ENCODE measurements around the gene KCNK1. TPM values are rescaled to one million over a fixed set of nuclear protein-coding genes. Genes with fewer than 3 reads are reported as not detected.

The KCNK1 gene
- polyA plus RNA-seq, 1 donor (not counting 4 experiments of a cell fraction or from before 2014, with no cell fraction given): 17.5 TPM

DNA sequence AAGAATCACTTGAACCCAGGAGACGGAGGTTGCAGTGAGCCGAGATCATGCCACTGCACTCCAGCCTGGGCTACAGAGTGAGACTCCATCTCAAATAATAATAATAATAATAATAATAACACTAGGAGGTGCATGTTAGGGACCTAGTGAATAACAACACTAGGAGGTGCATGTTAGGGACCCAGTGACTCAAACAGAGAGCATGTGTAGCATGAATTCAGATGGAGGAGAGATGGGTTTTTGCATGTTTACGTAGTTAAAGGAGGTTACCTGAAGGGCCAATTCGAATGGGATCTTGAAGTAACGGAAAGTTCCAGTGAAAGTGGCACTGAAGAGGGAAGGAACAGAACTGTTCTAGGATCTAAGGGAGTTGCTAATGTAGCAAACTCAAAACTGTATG lies 7.1 kb upstream of the KCNK1 start:
- FAIRE-seq: no peak
- Histone ChIP-seq H3K79me2 (ENCODE audit: control insufficient read depth, insufficient read depth, low read length) (no peaks in the 10 kb centered on the region), H3K4me2 (ENCODE audit: control insufficient read depth, extremely low read depth, insufficient read depth, low read depth, low read length) (no peak overlapping the region), H3K27ac (ENCODE audit: control insufficient read depth, insufficient read depth, low read length) (no peak overlapping the region), H3K4me3 (ENCODE audit: control insufficient read depth in 2 of 3, extremely low read depth in 1 of 3, insufficient read depth in 2 of 3, low read depth in 1 of 3, low read length in 3 of 3) (no peak overlapping the region), H3K9me1 (ENCODE audit: control insufficient read depth, extremely low read depth, insufficient read depth, low read length) (no peaks in the 10 kb centered on the region), H3K27me3 (ENCODE audit: control insufficient read depth, extremely low read depth, insufficient read depth, low read length) (no peaks in the 10 kb centered on the region), H3K9me3 (ENCODE audit: control insufficient read depth, low read depth, low read length) (no peaks in the 10 kb centered on the region), H3K9ac (ENCODE audit: control insufficient read depth, extremely low read depth, insufficient read depth, low read length) (no peak overlapping the region), H3K4me1 (ENCODE audit: control insufficient read depth, extremely low read depth, insufficient read depth, low read length) (peaks cover 13% of the 10 kb centered on the region), H4K20me1 (ENCODE audit: control insufficient read depth, extremely low read depth, insufficient read depth, low read length) (no peaks in the 10 kb centered on the region), H3K36me3 (ENCODE audit: control insufficient read depth in 2 of 2, extremely low read depth in 1 of 2, insufficient read depth in 2 of 2, low read length in 2 of 2) (no peaks in the 10 kb centered on the region), H2AFZ (ENCODE audit: control insufficient read depth, low read length) (peak overlapping the region; percentile 47)
- no peak for DNase-seq (ENCODE audit: low read depth, low spot score)
- dilution Hi-C loops (cut with MboI; ENCODE audit: extremely low pct_ligation_motif_present, low sequenced_read_pairs): no loop called here
- TF ChIP-seq EZH2 (IDR thresholded peaks at IDR 0.05; ENCODE audit: low read length): no peak
- TF ChIP-seq CTCF (optimal IDR thresholded peaks at IDR 0.05 in 1 of 3, IDR thresholded peaks at IDR 0.05 in 1 of 3, conservative IDR thresholded peaks at IDR 0.05 in 1 of 3; ENCODE audit: extremely low read depth in 1 of 3, insufficient read depth in 2 of 3, low read length in 3 of 3): no peak

GRCh38 chr1:233607252-233608119 lies 6.4 kb upstream of the KCNK1 start:
- H3K4me2 ChIP-seq (ENCODE audit: control insufficient read depth, extremely low read depth, insufficient read depth, low read depth, low read length): peak overlapping the region; percentile 22
- dilution Hi-C loops (cut with MboI; ENCODE audit: extremely low pct_ligation_motif_present, low sequenced_read_pairs): no loop called here
- H3K27ac ChIP-seq (ENCODE audit: control insufficient read depth, insufficient read depth, low read length): peak overlapping the region; percentile 15
- no peaks in the 10 kb centered on the region for H3K79me2 ChIP-seq (ENCODE audit: control insufficient read depth, insufficient read depth, low read length)
- H2AFZ ChIP-seq (ENCODE audit: control insufficient read depth, low read length): peak overlapping the region; percentile 0
- no peak overlapping the region for H3K9ac ChIP-seq (ENCODE audit: control insufficient read depth, extremely low read depth, insufficient read depth, low read length)
- H3K27me3 ChIP-seq (ENCODE audit: control insufficient read depth, extremely low read depth, insufficient read depth, low read length): no peaks in the 10 kb centered on the region
- H3K9me1 ChIP-seq (ENCODE audit: control insufficient read depth, extremely low read depth, insufficient read depth, low read length): no peaks in the 10 kb centered on the region
- no peak for DNase-seq (ENCODE audit: low read depth, low spot score)
- no peaks in the 10 kb centered on the region for H3K9me3 ChIP-seq (ENCODE audit: control insufficient read depth, low read depth, low read length)
- H3K36me3 ChIP-seq (ENCODE audit: control insufficient read depth in 2 of 2, extremely low read depth in 1 of 2, insufficient read depth in 2 of 2, low read length in 2 of 2): no peaks in the 10 kb centered on the region
- no peak for TF ChIP-seq CTCF (optimal IDR thresholded peaks at IDR 0.05 in 1 of 3, IDR thresholded peaks at IDR 0.05 in 1 of 3, conservative IDR thresholded peaks at IDR 0.05 in 1 of 3; ENCODE audit: extremely low read depth in 1 of 3, insufficient read depth in 2 of 3, low read length in 3 of 3)
- TF ChIP-seq EZH2 (IDR thresholded peaks at IDR 0.05; ENCODE audit: low read length): no peak
- peaks cover 13% of the 10 kb centered on the region for H3K4me1 ChIP-seq (ENCODE audit: control insufficient read depth, extremely low read depth, insufficient read depth, low read length)
- peak; percentile 87 for FAIRE-seq
- no peaks in the 10 kb centered on the region for H4K20me1 ChIP-seq (ENCODE audit: control insufficient read depth, extremely low read depth, insufficient read depth, low read length)
- no peak overlapping the region for H3K4me3 ChIP-seq (ENCODE audit: control insufficient read depth in 2 of 3, extremely low read depth in 1 of 3, insufficient read depth in 2 of 3, low read depth in 1 of 3, low read length in 3 of 3)
